Spinal cord (tissue), 10 donors: ENCODE measurements around the gene CPNE5. TPM values are rescaled to one million over a fixed set of nuclear protein-coding genes. Genes with fewer than 3 reads are reported as not detected.

Experiments used
- DNase-seq, 6 donors: peaks; one replicate each; pipeline versions ENCODE4 v3.0.0 to v3.0.0-alpha.2; 2013 to 2015; ENCODE audit warnings: low spot score in 6 of 6, low read depth in 4 of 6
- H3K27ac ChIP-seq: one replicate; pipeline ENCODE4 v1.5.1; 2013; ENCODE audit warnings: low read depth, low read length, control low read depth
- H3K27me3 ChIP-seq: one replicate; pipeline ENCODE4 v1.6.1; 2013; ENCODE audit warnings: low read length; ENCODE audit not compliant: control insufficient read depth, insufficient read depth
- H3K36me3 ChIP-seq: one replicate; pipeline ENCODE4 v1.6.1; 2013; ENCODE audit warnings: low read length; ENCODE audit not compliant: control insufficient read depth, insufficient read depth
- H3K4me1 ChIP-seq: one replicate; pipeline ENCODE4 v1.6.1; 2013; ENCODE audit warnings: low read length; ENCODE audit not compliant: control insufficient read depth, insufficient read depth
- H3K4me3 ChIP-seq: one replicate; pipeline ENCODE4 v1.5.1; 2013; ENCODE audit warnings: low read depth, low read length, control low read depth
- H3K9me3 ChIP-seq: one replicate; pipeline ENCODE4 v1.6.1; 2013; ENCODE audit warnings: low read length; ENCODE audit not compliant: control insufficient read depth, insufficient read depth
- WGBS: methylation state at CpG from one replicate; pipeline ENCODE4 v1.1.5; 2013; ENCODE audit warnings: missing lambda C conversion rate; ENCODE audit not compliant: insufficient coverage; 5-methylcytosine and 5-hydroxymethylcytosine counted together
- polyA plus RNA-seq, 2 donors: library from polyadenylated mRNA; unstranded; fragments of 120-200 nt; gene quantifications; one replicate each; pipeline ENCODE4 v1.2.1, GENCODE V29; 2013; ENCODE audit not compliant: insufficient read length in 2 of 2
- total RNA-seq, 2 donors: library from RNA; depleted of rRNA in 1 of 2; stranded (reverse); fragments of 120-200 nt in 1 of 2; fragments of >200 nt in 1 of 2; gene quantifications; one replicate each; pipeline versions ENCODE4 v1.2.3 to v1.2.4, GENCODE V29; 2013 to 2014
- donor health status: healthy.

Gene CPNE5
- total and polyA plus RNA-seq, 4 donors = 9.6 to 88.4 (median 52.8) TPM

DNA sequence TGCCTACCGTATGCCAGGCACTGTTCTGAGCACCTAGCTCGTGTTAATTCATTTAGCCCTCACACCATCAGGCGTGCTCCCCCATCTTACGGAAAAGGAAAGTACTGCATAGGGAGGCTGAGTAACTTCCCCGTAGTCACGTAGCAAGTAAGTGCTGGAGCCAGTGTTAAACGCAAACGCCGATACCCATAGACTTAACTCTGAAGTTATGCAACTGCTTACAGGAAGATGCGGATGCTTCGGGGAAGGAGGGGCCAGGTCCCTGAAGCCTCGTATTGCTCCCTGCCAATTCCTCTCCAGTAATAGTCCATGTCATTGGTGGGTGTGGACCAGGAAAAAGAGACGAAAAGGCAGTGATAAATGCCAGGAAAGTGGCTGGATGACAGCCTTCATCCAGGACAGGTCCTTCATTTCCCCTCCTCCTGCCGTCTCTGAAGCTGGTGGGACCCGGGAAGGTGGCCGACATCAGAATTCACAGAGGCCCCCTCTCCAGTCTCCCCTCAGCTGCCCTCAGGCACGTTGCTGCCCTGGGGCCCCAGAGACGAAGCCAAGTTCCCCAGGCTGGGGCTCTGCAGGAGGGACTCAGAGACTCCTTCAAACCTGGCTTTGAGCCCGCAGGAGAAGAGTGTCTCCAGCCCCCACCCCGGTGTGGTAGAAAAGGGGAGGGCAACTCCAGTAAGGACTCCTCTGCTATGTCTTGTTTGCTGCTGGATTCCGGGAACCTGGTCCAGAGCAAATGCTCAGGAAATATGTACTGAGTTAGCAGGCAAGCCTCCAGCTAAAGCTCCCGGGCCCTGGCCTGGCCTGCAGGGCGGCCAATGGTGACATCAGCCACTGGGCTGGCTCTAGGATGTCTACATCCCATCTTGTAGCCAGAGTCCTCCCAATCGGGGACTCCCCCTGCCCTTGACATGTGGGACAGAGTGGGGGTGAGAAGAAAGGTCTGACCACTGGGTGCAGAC lies 103.9 kb downstream of the CPNE5 start:
- 22% methylated on average over 21 of the region's 24 CpGs for WGBS
- H3K4me3 ChIP-seq = no peak overlapping the region

GRCh38 chr6:36734486-36735060 lies 104.7 kb downstream of the CPNE5 start:
- Histone ChIP-seq H3K9me3 (no peaks in the 10 kb centered on the region), H3K36me3 (no peaks in the 10 kb centered on the region), H3K27ac (no peak overlapping the region), H3K27me3 (no peaks in the 10 kb centered on the region), H3K4me1 (peaks cover 10% of the 10 kb centered on the region), H3K4me3 (no peak overlapping the region)
- no peak for DNase-seq
- 89% methylated on average over 4 of the region's 7 CpGs for WGBS

More for the DNA sequence above, 103.9 kb downstream of the CPNE5 start:
- DNase-seq = peak in 2 of 6 donors; percentile 23 to 72
- H3K36me3 ChIP-seq = no peaks in the 10 kb centered on the region
- no peaks in the 10 kb centered on the region for H3K27me3 ChIP-seq
- no peaks in the 10 kb centered on the region for H3K9me3 ChIP-seq
- H3K4me1 ChIP-seq = peaks cover 10% of the 10 kb centered on the region
- peak overlapping the region; percentile 45 for H3K27ac ChIP-seq

GRCh38 chr6:36733300-36733699 lies 105.9 kb downstream of the CPNE5 start:
- DNase-seq = no peak
- no peaks in the 10 kb centered on the region for H3K9me3 ChIP-seq
- H3K27me3 ChIP-seq = no peaks in the 10 kb centered on the region
- WGBS = 100% methylated on average over 3 of the region's 5 CpGs
- no peaks in the 10 kb centered on the region for H3K36me3 ChIP-seq
- no peak overlapping the region for H3K27ac ChIP-seq
- H3K4me3 ChIP-seq = no peak overlapping the region
- H3K4me1 ChIP-seq = peaks cover 14% of the 10 kb centered on the region

- 86% methylated on average over 8 of the region's 12 CpGs for WGBS
- peaks cover 17% of the 10 kb centered on the region for H3K4me1 ChIP-seq
Observed at GRCh38 chr6:36731622-36732310, 107.5 kb downstream of the CPNE5 start.

DNA sequence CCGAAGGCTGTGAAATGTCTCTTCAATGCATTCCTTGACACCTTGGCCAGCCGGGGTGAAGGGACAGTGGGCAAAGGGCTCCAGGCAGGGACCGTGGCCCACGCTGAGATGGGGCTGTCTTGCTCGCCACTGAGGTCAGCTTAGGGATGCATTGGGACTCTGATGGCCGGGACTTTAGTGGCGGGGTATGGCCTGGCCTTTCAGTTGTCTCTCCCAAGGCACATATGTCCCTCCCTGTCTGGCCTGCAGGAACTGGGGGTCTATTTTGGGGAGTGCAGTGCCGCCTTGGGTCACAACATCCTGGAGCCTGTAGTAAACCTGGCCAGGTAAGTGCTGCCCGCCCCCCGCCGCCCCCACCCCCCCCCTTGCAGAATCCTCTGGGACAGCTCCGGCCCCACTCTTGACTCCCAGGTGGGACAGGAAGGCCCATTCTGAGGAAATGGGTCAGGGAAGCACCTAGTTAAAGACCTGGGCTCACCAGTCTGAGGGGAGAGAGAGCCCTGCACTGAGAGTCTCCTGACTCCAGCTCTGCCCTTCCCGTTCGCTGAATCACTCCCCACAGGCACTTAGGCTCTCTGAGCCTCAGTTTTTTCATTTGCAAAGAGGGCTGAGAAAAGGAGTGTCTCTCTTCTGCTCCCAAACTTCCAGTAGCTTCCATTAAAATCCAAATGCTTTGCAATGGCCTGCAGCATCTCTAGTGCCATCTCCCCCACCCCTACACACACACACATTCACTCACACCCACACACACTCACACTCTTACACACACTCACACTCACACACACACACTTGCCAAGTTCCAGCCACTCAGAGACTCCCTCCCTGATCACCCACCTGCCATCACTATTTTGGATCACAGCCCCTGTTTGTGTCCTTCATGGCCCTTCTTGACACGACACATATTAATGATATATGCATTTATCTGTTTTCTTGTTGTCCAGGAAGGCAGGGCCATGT lies 108.5 kb downstream of the CPNE5 start:
- Histone ChIP-seq H3K4me3 (no peak overlapping the region), H3K9me3 (no peaks in the 10 kb centered on the region), H3K36me3 (no peaks in the 10 kb centered on the region), H3K27me3 (no peaks in the 10 kb centered on the region), H3K4me1 (peaks cover 14% of the 10 kb centered on the region), H3K27ac (no peak overlapping the region)
- DNase-seq = no peak
- WGBS = 79% methylated on average over 9 of the region's 15 CpGs

More at GRCh38 chr6:36731622-36732310, 107.5 kb downstream of the CPNE5 start:
- Histone ChIP-seq H3K27ac (no peak overlapping the region), H3K27me3 (no peaks in the 10 kb centered on the region), H3K4me3 (no peak overlapping the region), H3K9me3 (no peaks in the 10 kb centered on the region), H3K36me3 (no peaks in the 10 kb centered on the region)
- DNase-seq = no peak

- Histone ChIP-seq H3K9me3 (no peaks in the 10 kb centered on the region), H3K4me1 (peaks cover 7% of the 10 kb centered on the region), H3K27ac (no peak overlapping the region), H3K36me3 (no peaks in the 10 kb centered on the region), H3K27me3 (no peaks in the 10 kb centered on the region), H3K4me3 (no peak overlapping the region)
- DNase-seq = peak in 2 of 6 donors; percentile 31 to 46
- no CpG with 5 or more reads among the region's 3 CpGs for WGBS
Observed at GRCh38 chr6:36729161-36729524, 110.1 kb downstream of the CPNE5 start.

- no peaks in the 10 kb centered on the region for H3K36me3 ChIP-seq
- peaks cover 7% of the 10 kb centered on the region for H3K4me1 ChIP-seq
- no peaks in the 10 kb centered on the region for H3K9me3 ChIP-seq
- DNase-seq = no peak
- H3K27me3 ChIP-seq = no peaks in the 10 kb centered on the region
- H3K4me3 ChIP-seq = no peak overlapping the region
- 87% methylated on average over 11 of the region's 11 CpGs for WGBS
- H3K27ac ChIP-seq = no peak overlapping the region
Observed at GRCh38 chr6:36728289-36729160, 110.7 kb downstream of the CPNE5 start.

- Histone ChIP-seq H3K27ac (no peak overlapping the region), H3K4me3 (no peak overlapping the region), H3K9me3 (no peaks in the 10 kb centered on the region), H3K4me1 (peaks cover 7% of the 10 kb centered on the region), H3K36me3 (no peaks in the 10 kb centered on the region), H3K27me3 (no peaks in the 10 kb centered on the region)
- no peak for DNase-seq
- WGBS = 83% methylated on average over 3 of the region's 7 CpGs
Observed at GRCh38 chr6:36727505-36728021, 111.7 kb downstream of the CPNE5 start.
